Caco-2 (cell line): Measurements from ENCODE around the gene GABRR2. TPM values are rescaled to one million over a fixed set of nuclear protein-coding genes. Genes with fewer than 3 reads are reported as not detected.

Experiments
- BruUV-seq: library from RNA; stranded (reverse); fragments of 400-500 nt; replicated peaks from 2 replicates; lab custom pipeline; 2021; lab: Mats Ljungman, UMichigan
- CTCF ChIA-PET: fragments of 300-600 bp; sonication (Branson Sonifier 250); formaldehyde crosslinking; loops from one replicate; lab custom pipeline; 2022; ENCODE audit warnings: antibody characterized with exemption; lab: Charles Lee
- POLR2A ChIA-PET: fragments of 300-600 bp; sonication (Branson Sonifier 250); formaldehyde crosslinking; loops from one replicate; lab custom pipeline; 2022; ENCODE audit warnings: antibody characterized with exemption; lab: Charles Lee
- DNase-seq, 2 experiments: peaks; one replicate each; pipeline versions ENCODE4 v3.0.0 to v3.0.0-alpha.2; 2020 to 2022
- H3K27me3 ChIP-seq: replicated peaks from 2 replicates; pipeline ENCODE4 v1.6.0; 2011; ENCODE audit warnings: low read length; ENCODE audit not compliant: control insufficient read depth, insufficient read depth
- H3K36me3 ChIP-seq: 2 replicates; pipeline ENCODE4 v1.5.1; 2011; ENCODE audit warnings: low read length; ENCODE audit not compliant: control insufficient read depth, insufficient read depth
- H3K4me1 ChIP-seq: fragments of 250-450 bp; sonication (Bioruptor Pico); 2 replicates; pipeline ENCODE4 v1.5.1; 2020; ENCODE audit warnings: mild to moderate bottlenecking
- H3K4me3 ChIP-seq: 2 replicates; pipeline ENCODE4 v1.5.1; 2011; ENCODE audit warnings: low read depth, mild to moderate bottlenecking, control low read depth, low read length
- H3K9me3 ChIP-seq: fragments of 250-450 bp; sonication (Bioruptor Pico); 2 replicates; pipeline ENCODE4 v1.5.1; 2020; ENCODE audit warnings: mild to moderate bottlenecking, moderate library complexity
- H3K27ac Mint-ChIP-seq: one replicate; pipeline ENCODE4 v1.8.0; 2022; ENCODE audit warnings: mixed read lengths; ENCODE audit not compliant: unreplicated experiment
- H3K27me3 Mint-ChIP-seq: one replicate; pipeline ENCODE4 v1.8.0; 2022; ENCODE audit warnings: mixed read lengths; ENCODE audit not compliant: insufficient read depth, unreplicated experiment
- H3K36me3 Mint-ChIP-seq: one replicate; pipeline ENCODE4 v1.8.0; 2022; ENCODE audit warnings: mild to moderate bottlenecking, mixed read lengths; ENCODE audit not compliant: insufficient read depth, unreplicated experiment
- H3K4me1 Mint-ChIP-seq: one replicate; pipeline ENCODE4 v1.8.0; 2022; ENCODE audit warnings: low read depth, mixed read lengths; ENCODE audit not compliant: unreplicated experiment
- H3K4me3 Mint-ChIP-seq: one replicate; pipeline ENCODE4 v1.8.0; 2022; ENCODE audit warnings: mild to moderate bottlenecking, moderate library complexity, mixed read lengths; ENCODE audit not compliant: unreplicated experiment
- H3K9me3 Mint-ChIP-seq: one replicate; pipeline ENCODE4 v1.8.0; 2022; ENCODE audit warnings: mixed read lengths; ENCODE audit not compliant: unreplicated experiment
- intact Hi-C: fragments of 100-400 bp; cut with micrococcal nuclease; formaldehyde crosslinking; loops from one replicate; pipeline ENCODE4 v1.10.0; 2022; ENCODE audit not compliant: unreplicated experiment
- total RNA-seq: library from RNA; stranded (reverse); gene quantifications from 2 replicates; pipeline ENCODE4 v1.2.3, GENCODE V29; 2022
- TF ChIP-seq, protein P1 (sequence below), 2 experiments: fragments of 200-600 bp in 1 of 2; IDR thresholded peaks; 1 replicate in 1 of 2; 2 replicates in 1 of 2; pipeline versions ENCODE4 v1.5.1 to v1.8.0; 2011 to 2022; ENCODE audit warnings: antibody characterized with exemption in 1 of 2, control low read depth in 1 of 2, inconsistent platforms in 1 of 2, low read depth in 1 of 2, low read length in 1 of 2, mild to moderate bottlenecking in 1 of 2, moderate library complexity in 1 of 2; ENCODE audit not compliant: insufficient read depth in 1 of 2, severe bottlenecking in 1 of 2, unreplicated experiment in 1 of 2

GABRR2 gene
- total RNA-seq, 1 experiment from 2014 or later, result 0.29 TPM

DNA sequence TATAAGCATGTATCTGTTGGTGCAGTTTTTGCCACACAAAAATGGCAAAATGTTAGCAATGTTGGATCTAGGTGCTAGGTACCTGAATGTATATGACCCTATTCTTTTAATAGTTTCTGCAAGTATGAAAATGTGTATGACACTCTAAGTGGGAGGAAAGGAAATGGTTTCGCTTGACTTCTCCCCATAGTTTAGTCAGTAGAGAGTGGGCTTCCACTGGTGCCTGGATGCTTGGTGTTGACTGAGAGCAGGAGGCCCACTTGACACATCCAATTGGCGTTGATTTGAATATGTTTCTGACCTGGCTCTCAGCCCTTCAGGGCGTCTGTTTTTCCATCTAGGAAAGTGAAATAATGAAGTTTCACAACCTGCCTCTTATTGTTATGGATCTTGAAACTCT, 56.2 kb downstream of the GABRR2 start:
- H3K9me3 Mint-ChIP-seq, result no peaks in the 10 kb centered on the region
- H3K36me3 Mint-ChIP-seq, result no peaks in the 10 kb centered on the region
- no peak overlapping the region for H3K4me3 Mint-ChIP-seq
- CTCF ChIA-PET, result no interaction called here
- Histone ChIP-seq H3K4me1 (no peaks in the 10 kb centered on the region), H3K27me3 (no peaks in the 10 kb centered on the region), H3K4me3 (no peak overlapping the region), H3K9me3 (no peaks in the 10 kb centered on the region), H3K36me3 (no peaks in the 10 kb centered on the region)
- BruUV-seq, result no TSS peak
- no peak overlapping the region for H3K27ac Mint-ChIP-seq
- TF ChIP-seq, protein P1, sequence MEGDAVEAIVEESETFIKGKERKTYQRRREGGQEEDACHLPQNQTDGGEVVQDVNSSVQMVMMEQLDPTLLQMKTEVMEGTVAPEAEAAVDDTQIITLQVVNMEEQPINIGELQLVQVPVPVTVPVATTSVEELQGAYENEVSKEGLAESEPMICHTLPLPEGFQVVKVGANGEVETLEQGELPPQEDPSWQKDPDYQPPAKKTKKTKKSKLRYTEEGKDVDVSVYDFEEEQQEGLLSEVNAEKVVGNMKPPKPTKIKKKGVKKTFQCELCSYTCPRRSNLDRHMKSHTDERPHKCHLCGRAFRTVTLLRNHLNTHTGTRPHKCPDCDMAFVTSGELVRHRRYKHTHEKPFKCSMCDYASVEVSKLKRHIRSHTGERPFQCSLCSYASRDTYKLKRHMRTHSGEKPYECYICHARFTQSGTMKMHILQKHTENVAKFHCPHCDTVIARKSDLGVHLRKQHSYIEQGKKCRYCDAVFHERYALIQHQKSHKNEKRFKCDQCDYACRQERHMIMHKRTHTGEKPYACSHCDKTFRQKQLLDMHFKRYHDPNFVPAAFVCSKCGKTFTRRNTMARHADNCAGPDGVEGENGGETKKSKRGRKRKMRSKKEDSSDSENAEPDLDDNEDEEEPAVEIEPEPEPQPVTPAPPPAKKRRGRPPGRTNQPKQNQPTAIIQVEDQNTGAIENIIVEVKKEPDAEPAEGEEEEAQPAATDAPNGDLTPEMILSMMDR (IDR thresholded peaks at IDR 0.05; ENCODE audit: insufficient read depth in 1 of 2, low read depth in 1 of 2, low read length in 1 of 2, severe bottlenecking in 1 of 2, unreplicated experiment in 1 of 2), result no peak
- intact Hi-C loops, result no loop called here
- POLR2A ChIA-PET, result no interaction called here
- no peaks in the 10 kb centered on the region for H3K4me1 Mint-ChIP-seq
- DNase-seq, result no peak
- H3K27me3 Mint-ChIP-seq, result peaks cover 2% of the 10 kb centered on the region

DNA sequence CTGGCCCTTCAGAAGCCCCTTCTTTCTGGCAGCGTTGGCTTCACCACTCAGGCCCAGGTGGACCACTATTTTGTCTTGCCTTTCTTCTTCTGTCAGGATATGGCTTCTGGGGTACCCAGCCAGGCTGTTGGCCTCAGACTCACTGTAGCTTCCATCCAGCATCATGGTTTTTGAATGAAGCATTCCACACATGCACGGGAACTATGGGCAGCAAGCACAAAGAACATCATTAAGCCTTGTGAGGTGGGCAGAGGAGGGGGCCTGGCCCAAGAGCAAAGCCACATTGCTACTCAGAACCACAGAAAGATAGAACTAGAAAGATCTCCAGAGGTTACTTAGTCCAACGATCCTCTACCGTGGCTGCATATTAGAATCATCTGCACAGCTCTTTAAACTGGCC, 57.3 kb downstream of the GABRR2 start:
- intact Hi-C loops, result no loop called here
- Mint-ChIP-seq H3K9me3 (no peaks in the 10 kb centered on the region), H3K4me1 (no peaks in the 10 kb centered on the region), H3K27me3 (peaks cover 3% of the 10 kb centered on the region), H3K4me3 (no peak overlapping the region), H3K36me3 (no peaks in the 10 kb centered on the region), H3K27ac (no peak overlapping the region)
- no peak for DNase-seq
- ChIA-PET POLR2A (no interaction called here), CTCF (no interaction called here)
- BruUV-seq, result no TSS peak
- Histone ChIP-seq H3K27me3 (no peaks in the 10 kb centered on the region), H3K4me3 (no peak overlapping the region), H3K9me3 (no peaks in the 10 kb centered on the region), H3K36me3 (no peaks in the 10 kb centered on the region), H3K4me1 (no peaks in the 10 kb centered on the region)
- TF ChIP-seq, protein P1 (IDR thresholded peaks at IDR 0.05; ENCODE audit: insufficient read depth in 1 of 2, low read depth in 1 of 2, low read length in 1 of 2, severe bottlenecking in 1 of 2, unreplicated experiment in 1 of 2), result no peak

DNA sequence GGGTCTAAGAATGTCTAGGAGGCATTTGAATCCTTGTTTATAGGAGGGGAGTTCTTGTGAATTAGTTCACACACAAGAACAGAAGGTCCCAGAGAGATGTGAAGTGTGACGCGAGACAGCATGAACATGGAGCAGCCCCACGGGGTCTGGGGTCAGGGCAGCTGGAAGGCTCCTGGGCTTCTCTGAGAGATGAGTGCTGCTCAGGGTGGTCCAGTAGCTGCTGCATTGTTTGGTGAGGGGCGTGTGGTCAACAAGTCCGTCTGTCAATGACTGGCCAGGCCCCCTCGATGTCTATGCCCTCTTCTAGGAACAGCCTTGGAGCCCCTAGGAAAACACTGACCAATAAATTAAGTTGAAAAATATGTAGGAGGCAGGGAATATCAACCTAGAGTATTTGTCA, 57.8 kb downstream of the GABRR2 start:
- H3K4me3 ChIP-seq, result no peak overlapping the region
- no peak for DNase-seq
- Mint-ChIP-seq H3K36me3 (no peaks in the 10 kb centered on the region), H3K27me3 (peaks cover 3% of the 10 kb centered on the region), H3K4me1 (no peaks in the 10 kb centered on the region), H3K9me3 (no peaks in the 10 kb centered on the region), H3K4me3 (no peak overlapping the region), H3K27ac (no peak overlapping the region)
- H3K4me1 ChIP-seq, result no peaks in the 10 kb centered on the region
- H3K9me3 ChIP-seq, result no peaks in the 10 kb centered on the region
- no TSS peak for BruUV-seq
- no peaks in the 10 kb centered on the region for H3K27me3 ChIP-seq
- intact Hi-C loops, result no loop called here
- H3K36me3 ChIP-seq, result no peaks in the 10 kb centered on the region
- ChIA-PET CTCF (no interaction called here), POLR2A (no interaction called here)
- TF ChIP-seq, protein P1 (IDR thresholded peaks at IDR 0.05; ENCODE audit: insufficient read depth in 1 of 2, low read depth in 1 of 2, low read length in 1 of 2, severe bottlenecking in 1 of 2, unreplicated experiment in 1 of 2), result no peak
